Central memory CD8-positive, alpha-beta T cell (primary cell): ENCODE measurements around the gene GP1BA.
A peak's percentile ranks its signal among the peaks of the same experiment; 100 is the strongest.

Source experiments
- ATAC-seq: fragments of 150-1000 bp; cut with Tn5 transposase; replicated peaks from 2 replicates; pipeline ENCODE4 v1.10.0; 2022; ENCODE audit warnings: mild to moderate bottlenecking, moderate FRiP score, moderate number of reproducible peaks; ENCODE audit not compliant: poor library complexity, severe bottlenecking; ENCODE audit errors: extremely low read depth
- DNase-seq, 2 donors: peaks; one replicate each; pipeline ENCODE4 v3.0.0; 2021; ENCODE audit warnings: low spot score in 2 of 2
- H3K27ac Mint-ChIP-seq: one replicate; pipeline ENCODE4 v1.8.0; 2022; ENCODE audit warnings: low read depth, mild to moderate bottlenecking, moderate library complexity, mixed read lengths
- H3K27me3 Mint-ChIP-seq: one replicate; pipeline ENCODE4 v1.8.0; 2022; ENCODE audit warnings: mixed read lengths
- H3K36me3 Mint-ChIP-seq: one replicate; pipeline ENCODE4 v1.8.0; 2022; ENCODE audit warnings: mild to moderate bottlenecking, moderate library complexity, mixed read lengths; ENCODE audit not compliant: insufficient read depth
- H3K4me1 Mint-ChIP-seq: one replicate; pipeline ENCODE4 v1.8.0; 2022; ENCODE audit warnings: mixed read lengths
- H3K4me3 Mint-ChIP-seq: one replicate; pipeline ENCODE4 v1.8.0; 2022; ENCODE audit warnings: mild to moderate bottlenecking, moderate library complexity, mixed read lengths
- H3K9me3 Mint-ChIP-seq: one replicate; pipeline ENCODE4 v1.8.0; 2022; ENCODE audit warnings: mixed read lengths

GP1BA gene

GRCh38 chr17:4953451-4953961 is 21.4 kb downstream of the GP1BA start:
- Mint-ChIP-seq H3K27me3 (no peaks in the 10 kb centered on the region), H3K27ac (no peak overlapping the region), H3K36me3 (peaks cover 18% of the 10 kb centered on the region), H3K9me3 (no peaks in the 10 kb centered on the region), H3K4me3 (no peak overlapping the region), H3K4me1 (peaks cover 21% of the 10 kb centered on the region)
- DNase-seq (no peak), ATAC-seq (no peak)

- no peak for ATAC-seq
- Mint-ChIP-seq H3K9me3 (no peaks in the 10 kb centered on the region), H3K27ac (no peak overlapping the region), H3K36me3 (peaks cover 19% of the 10 kb centered on the region), H3K27me3 (no peaks in the 10 kb centered on the region), H3K4me3 (no peak overlapping the region), H3K4me1 (peaks cover 18% of the 10 kb centered on the region)
- no peak for DNase-seq
These were observed 23.0 kb downstream of the GP1BA start for GRCh38 chr17:4955091-4955490.

- Mint-ChIP-seq H3K4me1 (peaks cover 12% of the 10 kb centered on the region), H3K4me3 (no peak overlapping the region), H3K27me3 (no peaks in the 10 kb centered on the region), H3K9me3 (no peaks in the 10 kb centered on the region), H3K36me3 (peaks cover 18% of the 10 kb centered on the region), H3K27ac (peak overlapping the region; percentile 29)
- ATAC-seq = no peak
- no peak for DNase-seq
These were observed 24.5 kb downstream of the GP1BA start for GRCh38 chr17:4956493-4957061.

- Mint-ChIP-seq H3K27me3 (no peaks in the 10 kb centered on the region), H3K4me3 (no peak overlapping the region), H3K9me3 (no peaks in the 10 kb centered on the region), H3K36me3 (peaks cover 18% of the 10 kb centered on the region), H3K27ac (no peak overlapping the region), H3K4me1 (peaks cover 12% of the 10 kb centered on the region)
- no peak for DNase-seq
- no peak for ATAC-seq
These were observed 26.0 kb downstream of the GP1BA start for GRCh38 chr17:4958102-4958501.

GRCh38 chr17:4959261-4959965 is 27.3 kb downstream of the GP1BA start:
- no peak for ATAC-seq
- Mint-ChIP-seq H3K36me3 (peaks cover 17% of the 10 kb centered on the region), H3K4me3 (no peak overlapping the region), H3K9me3 (no peaks in the 10 kb centered on the region), H3K27me3 (no peaks in the 10 kb centered on the region), H3K4me1 (peaks cover 12% of the 10 kb centered on the region), H3K27ac (no peak overlapping the region)
- DNase-seq = no peak

GRCh38 chr17:4960279-4960922 is 28.3 kb downstream of the GP1BA start:
- H3K36me3 Mint-ChIP-seq = peaks cover 15% of the 10 kb centered on the region
- H3K9me3 Mint-ChIP-seq = no peaks in the 10 kb centered on the region
- H3K27ac Mint-ChIP-seq = no peak overlapping the region
- H3K27me3 Mint-ChIP-seq = no peaks in the 10 kb centered on the region
- ATAC-seq (no peak), DNase-seq (no peak)
- peaks cover 16% of the 10 kb centered on the region for H3K4me1 Mint-ChIP-seq
- no peak overlapping the region for H3K4me3 Mint-ChIP-seq

GRCh38 chr17:4965311-4965986 is 33.4 kb downstream of the GP1BA start:
- DNase-seq (no peak), ATAC-seq (no peak)
- H3K9me3 Mint-ChIP-seq = no peaks in the 10 kb centered on the region
- peaks cover 19% of the 10 kb centered on the region for H3K4me1 Mint-ChIP-seq
- H3K4me3 Mint-ChIP-seq = no peak overlapping the region
- no peak overlapping the region for H3K27ac Mint-ChIP-seq
- H3K36me3 Mint-ChIP-seq = peaks cover 11% of the 10 kb centered on the region
- no peaks in the 10 kb centered on the region for H3K27me3 Mint-ChIP-seq

GRCh38 chr17:4966844-4967538 is 34.9 kb downstream of the GP1BA start:
- H3K27me3 Mint-ChIP-seq = no peaks in the 10 kb centered on the region
- H3K4me1 Mint-ChIP-seq = peaks cover 15% of the 10 kb centered on the region
- peaks cover 13% of the 10 kb centered on the region for H3K36me3 Mint-ChIP-seq

GRCh38 chr17:4967539-4968485 is 35.7 kb downstream of the GP1BA start, which contains the start of gene SPAG7:
TSS of gene SPAG7 (minus strand) at chr17:4967817. CDS start at chr17:4967804, 13 bp downstream.
- Mint-ChIP-seq H3K4me3 (no peak within 1 kb of the TSS), H3K27me3 (no peaks in the 10 kb centered on the region), H3K27ac (no peak within 1 kb of the TSS), H3K9me3 (no peaks in the 10 kb centered on the region), H3K4me1 (peaks cover 15% of the 10 kb centered on the region), H3K36me3 (peaks cover 15% of the 10 kb centered on the region)
- peak; percentile 94 to 96 for DNase-seq
- ATAC-seq = peak; percentile 70

More at GRCh38 chr17:4966844-4967538, 34.9 kb downstream of the GP1BA start:
- DNase-seq = peak in 1 of 2 donors; percentile 91
- peak; percentile 86 for ATAC-seq
- Mint-ChIP-seq H3K9me3 (no peaks in the 10 kb centered on the region), H3K4me3 (no peak overlapping the region), H3K27ac (no peak overlapping the region)

- no peak for DNase-seq
- peaks cover 16% of the 10 kb centered on the region for H3K4me1 Mint-ChIP-seq
- no peaks in the 10 kb centered on the region for H3K9me3 Mint-ChIP-seq
- no peak overlapping the region for H3K27ac Mint-ChIP-seq
- ATAC-seq = no peak
- no peaks in the 10 kb centered on the region for H3K27me3 Mint-ChIP-seq
- H3K36me3 Mint-ChIP-seq = peaks cover 17% of the 10 kb centered on the region
- no peak overlapping the region for H3K4me3 Mint-ChIP-seq
These were observed 36.5 kb downstream of the GP1BA start for GRCh38 chr17:4968486-4969046.

GRCh38 chr17:4969047-4969550 is 37.0 kb downstream of the GP1BA start:
- Mint-ChIP-seq H3K27ac (no peak overlapping the region), H3K27me3 (no peaks in the 10 kb centered on the region), H3K9me3 (no peaks in the 10 kb centered on the region), H3K36me3 (peaks cover 18% of the 10 kb centered on the region), H3K4me1 (peaks cover 20% of the 10 kb centered on the region), H3K4me3 (no peak overlapping the region)
- DNase-seq (no peak), ATAC-seq (no peak)
